CD14-positive monocyte (primary cell): ENCODE results near the gene TERB1. TPM values are rescaled to one million over a fixed set of nuclear protein-coding genes. Genes with fewer than 3 reads are reported as not detected.
A peak's percentile ranks its signal among the peaks of the same experiment; 100 is the strongest.

Experiments
- DNase-seq, 3 donors: peaks; one replicate each; pipeline ENCODE4 v3.0.0-alpha.2; 2011 to 2022
- H2AFZ ChIP-seq: 2 replicates; pipeline ENCODE4 v1.6.0; 2012; ENCODE audit warnings: mild to moderate bottlenecking, low read depth, low read length, inconsistent platforms; ENCODE audit not compliant: insufficient read depth, poor library complexity, severe bottlenecking
- H3K27ac ChIP-seq, 2 donors: 1 replicate in 1 of 2; 2 replicates in 1 of 2; pipeline ENCODE4 v1.5.1; 2012 to 2013; ENCODE audit warnings: low read length in 2 of 2, control low read depth in 1 of 2, inconsistent platforms in 1 of 2, low read depth in 1 of 2, mild to moderate bottlenecking in 1 of 2
- H3K27me3 ChIP-seq, 2 donors: one replicate each; pipeline versions ENCODE4 v1.6.0 to v1.6.1; 2011 to 2013; ENCODE audit warnings: low read length in 2 of 2; ENCODE audit not compliant: control insufficient read depth in 2 of 2, insufficient read depth in 2 of 2
- H3K36me3 ChIP-seq, 2 donors: replicated peaks in 1 of 2; 1 replicate in 1 of 2; 2 replicates in 1 of 2; pipeline versions ENCODE4 v1.5.1 to v1.6.1; 2012 to 2013; ENCODE audit warnings: low read length in 2 of 2, control low read depth in 1 of 2, inconsistent platforms in 1 of 2, mild to moderate bottlenecking in 1 of 2; ENCODE audit not compliant: insufficient read depth in 2 of 2, control insufficient read depth in 1 of 2
- H3K4me1 ChIP-seq, 2 donors: 1 replicate in 1 of 2; 2 replicates in 1 of 2; pipeline versions ENCODE4 v1.5.1 to v1.6.1; 2012 to 2013; ENCODE audit warnings: low read length in 2 of 2, control low read depth in 1 of 2, inconsistent platforms in 1 of 2, mild to moderate bottlenecking in 1 of 2, moderate library complexity in 1 of 2; ENCODE audit not compliant: insufficient read depth in 2 of 2, control insufficient read depth in 1 of 2
- H3K4me2 ChIP-seq: replicated peaks from 2 replicates; pipeline ENCODE3; 2012; ENCODE audit warnings: low read length, moderate library complexity, mild to moderate bottlenecking; ENCODE audit not compliant: poor library complexity, severe bottlenecking; ENCODE audit errors: extremely low read depth
- H3K4me3 ChIP-seq, 3 experiments: fragments of 200-600 bp in 1 of 3; sonication (generic) in 1 of 3; replicated peaks in 1 of 3; 1 replicate in 2 of 3; 2 replicates in 1 of 3; pipeline ENCODE4 v1.5.1; 2011 to 2013; ENCODE audit warnings: low read length in 3 of 3, mild to moderate bottlenecking in 3 of 3, control low read depth in 2 of 3, low read depth in 2 of 3, inconsistent platforms in 1 of 3, moderate library complexity in 1 of 3
- H3K79me2 ChIP-seq: 2 replicates; pipeline ENCODE4 v1.6.0; 2012; ENCODE audit warnings: mild to moderate bottlenecking, control low read depth, inconsistent platforms, low read length, moderate library complexity; ENCODE audit not compliant: insufficient read depth
- H3K9ac ChIP-seq: 2 replicates; pipeline ENCODE4 v1.6.0; 2017; ENCODE audit warnings: low read length, mild to moderate bottlenecking; ENCODE audit not compliant: insufficient read depth, poor library complexity, severe bottlenecking
- H3K9me3 ChIP-seq, 2 donors: replicated peaks in 1 of 2; 1 replicate in 1 of 2; 2 replicates in 1 of 2; pipeline versions ENCODE4 v1.5.1 to v1.6.1; 2012 to 2013; ENCODE audit warnings: low read length in 2 of 2, control low read depth in 1 of 2; ENCODE audit not compliant: control insufficient read depth in 1 of 2, insufficient read depth in 1 of 2
- H4K20me1 ChIP-seq: 2 replicates; pipeline ENCODE4 v1.6.0; 2012; ENCODE audit warnings: mild to moderate bottlenecking, low read length, control low read depth, moderate library complexity; ENCODE audit not compliant: insufficient read depth
- H3K27ac Mint-ChIP-seq, 7 donors: one replicate each; pipeline ENCODE4 v1.8.0; 2020; ENCODE audit warnings: mild to moderate bottlenecking in 7 of 7, mixed read lengths in 7 of 7, moderate library complexity in 6 of 7, inconsistent platforms in 2 of 7
- H3K27me3 Mint-ChIP-seq, 3 donors: one replicate each; pipeline ENCODE4 v1.8.0; 2021 to 2022; ENCODE audit warnings: low read depth in 3 of 3, mild to moderate bottlenecking in 3 of 3, mixed read lengths in 3 of 3, moderate library complexity in 3 of 3, inconsistent platforms in 1 of 3
- H3K36me3 Mint-ChIP-seq, 2 donors: one replicate each; pipeline ENCODE4 v1.8.0; 2020; ENCODE audit warnings: mixed read lengths in 2 of 2, inconsistent platforms in 1 of 2, mild to moderate bottlenecking in 1 of 2
- H3K4me1 Mint-ChIP-seq: one replicate; pipeline ENCODE4 v1.8.0; 2020; ENCODE audit warnings: mild to moderate bottlenecking, mixed read lengths
- H3K4me3 Mint-ChIP-seq, 2 donors: one replicate each; pipeline ENCODE4 v1.8.0; 2020; ENCODE audit warnings: mild to moderate bottlenecking in 2 of 2, mixed read lengths in 2 of 2, moderate library complexity in 1 of 2
- H3K9me3 Mint-ChIP-seq, 7 donors: one replicate each; pipeline ENCODE4 v1.8.0; 2020 to 2022; ENCODE audit warnings: mixed read lengths in 7 of 7, mild to moderate bottlenecking in 6 of 7, moderate library complexity in 6 of 7, inconsistent platforms in 2 of 7
- CTCF ChIP-seq: fragments of 200-600 bp; IDR thresholded peaks from one replicate; pipeline ENCODE4 v1.8.0; 2022; ENCODE audit warnings: antibody characterized with exemption, mild to moderate bottlenecking
- WGBS: methylation state at CpG from one replicate; pipeline ENCODE4 v1.1.5; 2013; ENCODE audit warnings: missing lambda C conversion rate; ENCODE audit not compliant: insufficient coverage; 5-methylcytosine and 5-hydroxymethylcytosine counted together
- intact Hi-C, 2 donors: fragments of 100-400 bp; cut with micrococcal nuclease; formaldehyde crosslinking; loops; one replicate each; pipeline versions ENCODE4 v1.15.0 to v1.15.1; 2023
- polyA plus RNA-seq, 3 donors: library from polyadenylated mRNA; depleted of rRNA in 1 of 3; unstranded in 2 of 3; stranded (reverse) in 1 of 3; fragments of 300-500 nt in 2 of 3; fragments of >200 nt in 1 of 3; fragmentation: Illumina TruSeq in 2 of 3; gene quantifications; 1 replicate in 2 of 3; 2 replicates in 1 of 3; pipeline ENCODE4 v1.2.3, GENCODE V29; 2012 to 2021

Gene TERB1
- polyA plus RNA-seq, 3 donors, result not detected

DNA sequence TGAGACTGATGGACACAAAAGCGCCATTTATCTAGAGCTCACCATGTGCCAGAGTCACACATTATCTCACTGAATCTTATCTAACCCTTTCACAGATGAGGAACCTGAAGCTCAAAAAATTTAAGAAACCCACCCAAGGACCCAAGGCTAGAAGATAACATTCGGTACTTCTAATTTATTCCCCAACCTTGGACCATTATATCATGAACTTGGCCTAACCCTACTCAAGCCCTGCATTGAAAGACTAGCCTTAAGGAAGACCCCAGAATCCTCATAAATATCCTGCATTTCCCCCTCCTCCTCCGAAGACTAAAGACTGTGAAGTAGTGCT, 49.4 kb downstream of the TERB1 start:
- H3K79me2 ChIP-seq, result peaks cover 38% of the 10 kb centered on the region
- H3K9ac ChIP-seq, result peak overlapping the region; percentile 94
- H3K36me3 ChIP-seq, result peaks cover 12 to 23% of the 10 kb centered on the region in 2 donors
- WGBS, result 10% methylated on average over 2 of the region's 3 CpGs
- Mint-ChIP-seq H3K27ac (peak overlapping the region; percentile 18 to 88 (median 73)), H3K27me3 (peaks cover 13 to 18% (median 15%) of the 10 kb centered on the region in 3 donors), H3K4me3 (peak overlapping the region; percentile 45 to 76), H3K36me3 (peaks cover 24 to 25% of the 10 kb centered on the region in 2 donors), H3K4me1 (peaks cover 42% of the 10 kb centered on the region), H3K9me3 (peaks cover 0 to 6% (median 2%) of the 10 kb centered on the region in 7 donors)
- H3K27ac ChIP-seq, result no peak overlapping the region
- intact Hi-C loops, result no loop called here
- H2AFZ ChIP-seq, result peak overlapping the region; percentile 97
- TF ChIP-seq CTCF, result peak; percentile 55
- peaks cover 38 to 46% of the 10 kb centered on the region in 2 donors for H3K4me1 ChIP-seq
- no peaks in the 10 kb centered on the region for H3K9me3 ChIP-seq
- H3K27me3 ChIP-seq, result peaks cover 10 to 22% of the 10 kb centered on the region in 2 donors
- peaks cover 41% of the 10 kb centered on the region for H4K20me1 ChIP-seq
- DNase-seq, result no peak
- H3K4me2 ChIP-seq, result peak overlapping the region; percentile 94
- H3K4me3 ChIP-seq, result peak overlapping the region in 1 of 3 experiments; percentile 40

- H3K27me3 Mint-ChIP-seq, result peaks cover 13 to 18% (median 16%) of the 10 kb centered on the region in 3 donors
- H3K36me3 Mint-ChIP-seq, result peaks cover 24 to 25% of the 10 kb centered on the region in 2 donors
- peak within 1 kb of the TSS; percentile 18 to 96 (median 84) for H3K27ac Mint-ChIP-seq
- Histone ChIP-seq H4K20me1 (peaks cover 46% of the 10 kb centered on the region), H3K4me3 (peak within 1 kb of the TSS; percentile 70 to 94 (median 79)), H3K79me2 (peaks cover 38% of the 10 kb centered on the region), H2AFZ (peak within 1 kb of the TSS; percentile 97), H3K27me3 (peaks cover 7 to 22% of the 10 kb centered on the region in 2 donors), H3K4me1 (peaks cover 42 to 51% of the 10 kb centered on the region in 2 donors), H3K4me2 (peak within 1 kb of the TSS; percentile 94), H3K9me3 (no peaks in the 10 kb centered on the region), H3K9ac (peak within 1 kb of the TSS; percentile 94), H3K36me3 (peaks cover 12 to 23% of the 10 kb centered on the region in 2 donors), H3K27ac (peak within 1 kb of the TSS in 1 of 2 donors; percentile 86)
- DNase-seq, result peak; percentile 67 to 72 (median 70)
- H3K4me3 Mint-ChIP-seq, result peak within 1 kb of the TSS; percentile 87 to 96
- peak; percentile 91 for TF ChIP-seq CTCF
- peaks cover 47% of the 10 kb centered on the region for H3K4me1 Mint-ChIP-seq
- H3K9me3 Mint-ChIP-seq, result peaks cover 0 to 6% (median 2%) of the 10 kb centered on the region in 7 donors
- intact Hi-C loops, result no loop called here
- WGBS, result under 1% methylated on average over 90 of the region's 90 CpGs
These were observed 49.9 kb downstream of the TERB1 start, which contains the start of gene DYNC1LI2 for GRCh38 chr16:66751303-66751991. DYNC1LI2 (minus strand) TSS chr16:66751609; CDS start chr16:66751591, 18 bp downstream.
